Adrenal gland (tissue), 12 donors: ENCODE data around the gene BDKRB1. TPM values are rescaled to one million over a fixed set of nuclear protein-coding genes. Genes with fewer than 3 reads are reported as not detected.

Experiments used
- DNase-seq, 7 donors: peaks; one replicate each; pipeline ENCODE4 v3.0.0-alpha.2; 2019 to 2020
- H3K27ac ChIP-seq, 5 donors: fragments of 200-600 bp; sonication (generic) in 4 of 5; 1 replicate in 3 of 5; 2 replicates in 2 of 5; pipeline versions ENCODE4 v1.5.1 to v1.8.0; 2016 to 2020; ENCODE audit warnings: mild to moderate bottlenecking in 1 of 5
- H3K27me3 ChIP-seq: fragments of 200-600 bp; 2 replicates; pipeline ENCODE4 v1.8.0; 2021
- H3K36me3 ChIP-seq, 2 donors: fragments of 200-600 bp; replicated peaks in 1 of 2; 1 replicate in 1 of 2; 2 replicates in 1 of 2; pipeline versions ENCODE4 v1.5.1 to v1.8.0; 2018 to 2022
- H3K4me1 ChIP-seq, 2 donors: fragments of 200-600 bp; replicated peaks in 1 of 2; 1 replicate in 1 of 2; 2 replicates in 1 of 2; pipeline versions ENCODE4 v1.5.1 to v1.8.0; 2018 to 2021
- H3K4me3 ChIP-seq, 4 donors: fragments of 200-600 bp; sonication (generic) in 3 of 4; one replicate each; pipeline ENCODE4 v1.5.1; 2016 to 2018
- H3K9me3 ChIP-seq, 3 donors: fragments of 200-600 bp; sonication (generic) in 1 of 3; replicated peaks in 1 of 3; 1 replicate in 2 of 3; 2 replicates in 1 of 3; pipeline versions ENCODE4 v1.5.1 to v1.8.0; 2016 to 2021
- CTCF ChIP-seq, 6 experiments: fragments of 450-650 bp in 4 of 6; fragments of 200-600 bp in 2 of 6; sonication (generic) in 1 of 6; IDR thresholded peaks; 1 replicate in 5 of 6; 2 replicates in 1 of 6; pipeline versions ENCODE4 v1.5.1 to v1.8.0; 2016 to 2021; ENCODE audit warnings: antibody characterized with exemption in 6 of 6, mild to moderate bottlenecking in 2 of 6, moderate library complexity in 1 of 6
- POLR2A ChIP-seq, 2 donors: fragments of 450-650 bp; IDR thresholded peaks; one replicate each; pipeline ENCODE4 v1.6.1; 2017; ENCODE audit warnings: antibody characterized with exemption in 2 of 2, mild to moderate bottlenecking in 2 of 2, moderate library complexity in 1 of 2
- WGBS, 4 donors: extraction: QIAGEN DNeasy Blood & Tissue Kit in 2 of 4; methylation state at CpG; one replicate each; pipeline versions ENCODE4 v1.1.5 to v1.1.7; 2013 to 2017; 5-methylcytosine and 5-hydroxymethylcytosine counted together
- intact Hi-C, 2 donors: fragments of 100-400 bp; cut with DNase I; formaldehyde crosslinking; loops; one replicate each; pipeline versions ENCODE4 v1.14.1 to v1.15.0; 2022 to 2023
- polyA plus RNA-seq, 3 donors: library from polyadenylated mRNA; stranded (reverse); fragments of 200-250 nt in 2 of 3; fragments of 350-450 nt in 1 of 3; fragmentation: Illumina TruSeq in 1 of 3; extraction: RNeasy Lipid Tissue Mini Kit (QIAGEN cat#74804) in 1 of 3; gene quantifications; one replicate each; pipeline ENCODE4 v1.2.3, GENCODE V29; 2013 to 2014
- total RNA-seq, 9 donors: library from RNA; depleted of rRNA in 4 of 9; stranded (reverse); fragments of >200 nt in 4 of 9; fragments of 120-200 nt in 1 of 9; fragmentation: NEBNext Ultra II Directional in 1 of 9; extraction: Animal tissue kit (Norgen Biotek cat#: 25700) in 1 of 9; gene quantifications; one replicate each; pipeline versions ENCODE4 v1.1.0 to v1.2.4, GENCODE V29; 2013 to 2023
- donor health status: healthy with polysubstance abuse.
- donor health status: Bipolar disorder and iron deficiency.
- donor health status: DM: yes; HTN: yes; CAD: no.
- donor health status: DM: no; HTN: no; CAD: no.
- donor health status: DM: no; HTN: no; CAD: no.
- donor health status: DM: yes; HTN: yes; CAD: no.

Gene BDKRB1
- total and polyA plus RNA-seq, 12 donors, result 0.25 to 0.98 (median 0.88) TPM; not detected in 9

DNA sequence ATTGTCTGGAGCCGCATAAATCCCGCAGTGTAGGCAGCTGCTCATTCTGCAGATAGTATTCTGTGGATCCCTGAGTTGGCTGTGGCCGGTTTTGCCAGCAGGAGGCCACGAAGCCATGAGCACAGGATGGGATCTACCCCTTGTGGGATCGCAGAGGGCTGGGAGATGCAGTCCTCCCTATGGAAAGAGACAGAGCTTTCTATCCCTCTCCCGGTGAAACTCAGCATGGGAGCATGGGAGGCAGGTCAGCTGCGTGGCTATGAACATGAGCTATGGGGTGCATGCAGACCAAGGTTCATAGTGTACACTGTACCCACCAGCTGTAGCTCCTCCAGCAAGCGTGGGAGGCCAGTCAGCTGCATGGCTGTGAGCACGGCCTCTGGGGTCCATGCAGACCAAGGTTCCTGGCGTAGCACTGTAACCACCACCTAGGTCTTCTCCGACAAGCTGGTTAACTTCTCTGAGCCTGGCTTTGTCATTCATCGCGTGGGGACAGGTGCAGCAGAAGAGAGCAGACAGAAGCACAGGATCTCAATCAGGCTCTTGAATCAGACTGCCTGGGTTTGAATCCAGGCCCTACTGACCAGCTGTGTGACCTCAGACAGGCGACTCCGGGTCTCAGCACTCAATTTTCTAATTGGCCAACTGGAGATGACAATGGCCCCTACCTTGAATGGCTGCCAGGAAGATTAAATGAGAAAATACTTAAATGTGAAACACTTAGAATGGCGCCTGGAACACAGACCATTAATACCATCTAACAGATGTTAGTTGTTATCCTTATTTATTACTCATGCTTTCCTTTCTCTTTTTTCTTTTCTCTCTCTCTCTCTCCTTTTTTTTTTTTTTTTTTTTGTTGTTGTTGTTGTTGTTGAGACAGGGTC is 6.0 kb downstream of the BDKRB1 start:
- H3K36me3 ChIP-seq, result no peaks in the 10 kb centered on the region
- H3K4me1 ChIP-seq, result no peaks in the 10 kb centered on the region
- H3K27ac ChIP-seq, result no peak overlapping the region
- no peaks in the 10 kb centered on the region for H3K27me3 ChIP-seq
- WGBS, 4 donors, result 81 to 87% (median 82%) methylated on average over 11 to 16 of the region's 16 CpGs
- DNase-seq, result no peak
- intact Hi-C loops, result no loop called here
- TF ChIP-seq POLR2A (IDR thresholded peaks at IDR 0.05) (no peak), CTCF (IDR thresholded peaks at IDR 0.05) (no peak)
- no peaks in the 10 kb centered on the region for H3K9me3 ChIP-seq
- H3K4me3 ChIP-seq, result no peak overlapping the region

DNA sequence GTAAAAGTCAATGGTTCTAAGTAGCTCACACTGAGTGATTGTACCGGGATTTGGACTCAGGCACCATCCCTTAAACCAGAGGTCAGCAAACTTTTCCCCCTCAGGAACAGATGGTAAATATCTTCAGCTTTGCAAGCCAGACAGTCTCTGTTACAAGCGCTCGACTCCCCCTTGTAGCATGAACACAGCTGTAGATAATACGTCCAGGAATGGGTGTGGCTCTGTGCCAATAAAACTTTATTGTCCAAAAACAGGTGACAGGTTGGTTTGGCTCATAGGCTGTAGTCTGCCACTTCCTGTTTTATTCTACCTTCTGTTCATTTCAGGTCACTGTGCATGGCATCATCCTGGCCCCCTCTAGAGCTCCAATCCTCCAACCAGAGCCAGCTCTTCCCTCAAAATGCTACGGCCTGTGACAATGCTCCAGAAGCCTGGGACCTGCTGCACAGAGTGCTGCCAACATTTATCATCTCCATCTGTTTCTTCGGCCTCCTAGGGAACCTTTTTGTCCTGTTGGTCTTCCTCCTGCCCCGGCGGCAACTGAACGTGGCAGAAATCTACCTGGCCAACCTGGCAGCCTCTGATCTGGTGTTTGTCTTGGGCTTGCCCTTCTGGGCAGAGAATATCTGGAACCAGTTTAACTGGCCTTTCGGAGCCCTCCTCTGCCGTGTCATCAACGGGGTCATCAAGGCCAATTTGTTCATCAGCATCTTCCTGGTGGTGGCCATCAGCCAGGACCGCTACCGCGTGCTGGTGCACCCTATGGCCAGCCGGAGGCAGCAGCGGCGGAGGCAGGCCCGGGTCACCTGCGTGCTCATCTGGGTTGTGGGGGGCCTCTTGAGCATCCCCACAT is 7.6 kb downstream of the BDKRB1 start:
- Histone ChIP-seq H3K36me3 (no peaks in the 10 kb centered on the region), H3K27ac (no peak overlapping the region), H3K27me3 (no peaks in the 10 kb centered on the region), H3K4me1 (no peaks in the 10 kb centered on the region), H3K9me3 (no peaks in the 10 kb centered on the region), H3K4me3 (no peak overlapping the region)
- intact Hi-C loops, result no loop called here
- TF ChIP-seq CTCF (IDR thresholded peaks at IDR 0.05) (no peak), POLR2A (IDR thresholded peaks at IDR 0.05) (no peak)
- DNase-seq, result no peak
- 77 to 89% (median 86%) methylated on average over 9 to 20 of the region's 20 CpGs for WGBS, 4 donors

GRCh38 chr14:96264200-96264553 is 8.2 kb downstream of the BDKRB1 start:
- peak in 1 of 7 donors; percentile 29 for DNase-seq
- Histone ChIP-seq H3K36me3 (no peaks in the 10 kb centered on the region), H3K27me3 (no peaks in the 10 kb centered on the region), H3K27ac (no peak overlapping the region), H3K4me3 (no peak overlapping the region), H3K9me3 (no peaks in the 10 kb centered on the region), H3K4me1 (no peaks in the 10 kb centered on the region)
- TF ChIP-seq CTCF (IDR thresholded peaks at IDR 0.05) (no peak), POLR2A (IDR thresholded peaks at IDR 0.05) (no peak)
- intact Hi-C loops, result no loop called here
- WGBS, 4 donors, result 86 to 91% (median 89%) methylated on average over 12 to 14 of the region's 14 CpGs

GRCh38 chr14:96264853-96265252 is 8.8 kb downstream of the BDKRB1 start:
- Histone ChIP-seq H3K27ac (no peak overlapping the region), H3K4me1 (no peaks in the 10 kb centered on the region), H3K27me3 (no peaks in the 10 kb centered on the region), H3K36me3 (no peaks in the 10 kb centered on the region), H3K9me3 (no peaks in the 10 kb centered on the region), H3K4me3 (no peak overlapping the region)
- DNase-seq, result peak in 1 of 7 donors; percentile 28
- TF ChIP-seq CTCF (IDR thresholded peaks at IDR 0.05), result peak in 1 of 6 experiments; percentile 13
- no peak for TF ChIP-seq POLR2A (IDR thresholded peaks at IDR 0.05)
- intact Hi-C loops, result no loop called here
- 59 to 82% (median 66%) methylated on average over 3 of the region's 3 CpGs for WGBS, 4 donors
